A673 (cell line): Measurements from ENCODE around the gene AFF1. TPM values are rescaled to one million over a fixed set of nuclear protein-coding genes. Genes with fewer than 3 reads are reported as not detected.

Experiments
- BruUV-seq: library from RNA; stranded (reverse); fragments of 400-500 nt; replicated peaks from 2 replicates; lab custom pipeline; 2021; lab: Mats Ljungman, UMichigan
- CTCF ChIA-PET: fragments of 300-600 bp; sonication (Branson Sonifier 250); formaldehyde crosslinking; loops from one replicate; lab custom pipeline; 2022; ENCODE audit warnings: antibody characterized with exemption; lab: Charles Lee
- POLR2A ChIA-PET: fragments of 300-600 bp; sonication (Branson Sonifier 250); formaldehyde crosslinking; loops from one replicate; lab custom pipeline; 2022; ENCODE audit warnings: antibody characterized with exemption; ENCODE audit not compliant: low non-redundant PET; lab: Charles Lee
- DNase-seq: peaks from one replicate; pipeline ENCODE4 v3.0.0-alpha.2; 2015; ENCODE audit warnings: low spot score
- H3K27ac ChIP-seq: fragments of 200-600 bp; sonication (generic); 2 replicates; pipeline ENCODE4 v1.5.1; 2016; ENCODE audit warnings: mixed run types, low read depth, mild to moderate bottlenecking, mixed read lengths, antibody characterized with exemption, low read length; ENCODE audit not compliant: poor library complexity, severe bottlenecking
- H3K27me3 ChIP-seq: fragments of 200-600 bp; sonication (generic); replicated peaks from 2 replicates; pipeline ENCODE4 v1.6.1; 2017; ENCODE audit warnings: mixed run types, low read depth, mild to moderate bottlenecking, mixed read lengths, antibody characterized with exemption, low read length; ENCODE audit not compliant: insufficient read depth, poor library complexity
- H3K36me3 ChIP-seq: fragments of 200-600 bp; sonication (generic); 2 replicates; pipeline ENCODE4 v1.6.1; 2016; ENCODE audit warnings: mixed run types, mild to moderate bottlenecking, mixed read lengths, antibody characterized with exemption, low read length; ENCODE audit not compliant: insufficient read depth, poor library complexity, severe bottlenecking
- H3K4me1 ChIP-seq: fragments of 200-600 bp; sonication (generic); 2 replicates; pipeline ENCODE4 v1.6.1; 2017; ENCODE audit warnings: mixed run types, mild to moderate bottlenecking, mixed read lengths, antibody characterized with exemption, low read length; ENCODE audit not compliant: insufficient read depth, poor library complexity, severe bottlenecking
- H3K4me3 ChIP-seq: fragments of 200-600 bp; sonication (generic); 2 replicates; pipeline ENCODE4 v1.5.1; 2016; ENCODE audit warnings: low read depth, mixed run types, mild to moderate bottlenecking, mixed read lengths, low read length; ENCODE audit not compliant: poor library complexity, severe bottlenecking
- H3K9me3 ChIP-seq: fragments of 200-600 bp; sonication (generic); 2 replicates; pipeline ENCODE4 v1.6.1; 2016; ENCODE audit warnings: mixed run types, low read depth, mild to moderate bottlenecking, mixed read lengths, antibody characterized with exemption, low read length; ENCODE audit not compliant: poor library complexity, severe bottlenecking
- CTCF ChIP-seq: fragments of 300-800, 200-600 bp; sonication (generic); conservative IDR thresholded peaks from 2 replicates; pipeline ENCODE4 v1.5.1; 2017; ENCODE audit warnings: low read depth, mild to moderate bottlenecking, antibody characterized with exemption, low read length, moderate library complexity, mixed read lengths
- EZH2 ChIP-seq: fragments of 200-600 bp; sonication (generic); IDR thresholded peaks from 2 replicates; pipeline ENCODE4 v1.6.1; 2017; ENCODE audit warnings: borderline replicate concordance, low read depth, mild to moderate bottlenecking, mixed read lengths, antibody characterized with exemption, low read length; ENCODE audit not compliant: poor library complexity, severe bottlenecking
- intact Hi-C: fragments of 100-400 bp; cut with micrococcal nuclease; formaldehyde crosslinking; loops from one replicate; pipeline ENCODE4 v1.10.0; 2022; ENCODE audit not compliant: unreplicated experiment
- total RNA-seq: library from RNA; stranded (reverse); gene quantifications from 2 replicates; pipeline ENCODE4 v1.2.3, GENCODE V29; 2021

The AFF1 gene
- total RNA-seq, 1 experiment from 2014 or later, result 60.1 TPM

DNA sequence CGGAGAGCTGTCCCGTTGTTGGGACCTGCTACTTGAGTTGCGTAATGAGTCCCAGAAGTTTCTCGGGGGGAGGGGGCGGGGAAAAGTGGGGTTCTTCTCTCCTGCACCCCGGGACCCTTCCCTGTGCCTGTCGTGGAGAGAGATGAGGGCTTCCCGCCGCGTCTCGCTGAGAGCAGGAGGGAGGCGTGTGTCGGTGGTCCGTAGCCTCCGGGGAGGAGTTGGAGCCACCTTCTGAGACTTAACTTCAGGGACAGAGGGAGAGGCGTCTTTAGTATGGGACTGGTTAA is 698 bp downstream of the AFF1 start:
- no peaks in the 10 kb centered on the region for H3K36me3 ChIP-seq
- no peak for TF ChIP-seq EZH2
- TF ChIP-seq CTCF, result no peak
- peak overlapping the region; percentile 88 for H3K4me3 ChIP-seq
- peaks cover 9% of the 10 kb centered on the region for H3K4me1 ChIP-seq
- H3K27ac ChIP-seq, result peak overlapping the region; percentile 78
- POLR2A ChIA-PET, result interaction anchor here (0.7 kb wide), 1 partner anchor 1451 kb away, joined by 3 read pairs; no protein-coding TSS in a partner anchor
- intact Hi-C loops, result loop anchor here (5.0 kb wide), 1 partner anchor 72 kb away; no protein-coding TSS in a partner anchor
- no peaks in the 10 kb centered on the region for H3K9me3 ChIP-seq
- CTCF ChIA-PET, result interaction anchor here (1.4 kb wide), 1 partner anchor 13 kb away, joined by 3 read pairs; no protein-coding TSS in a partner anchor
- no peaks in the 10 kb centered on the region for H3K27me3 ChIP-seq
- no TSS peak for BruUV-seq
- no peak for DNase-seq

DNA sequence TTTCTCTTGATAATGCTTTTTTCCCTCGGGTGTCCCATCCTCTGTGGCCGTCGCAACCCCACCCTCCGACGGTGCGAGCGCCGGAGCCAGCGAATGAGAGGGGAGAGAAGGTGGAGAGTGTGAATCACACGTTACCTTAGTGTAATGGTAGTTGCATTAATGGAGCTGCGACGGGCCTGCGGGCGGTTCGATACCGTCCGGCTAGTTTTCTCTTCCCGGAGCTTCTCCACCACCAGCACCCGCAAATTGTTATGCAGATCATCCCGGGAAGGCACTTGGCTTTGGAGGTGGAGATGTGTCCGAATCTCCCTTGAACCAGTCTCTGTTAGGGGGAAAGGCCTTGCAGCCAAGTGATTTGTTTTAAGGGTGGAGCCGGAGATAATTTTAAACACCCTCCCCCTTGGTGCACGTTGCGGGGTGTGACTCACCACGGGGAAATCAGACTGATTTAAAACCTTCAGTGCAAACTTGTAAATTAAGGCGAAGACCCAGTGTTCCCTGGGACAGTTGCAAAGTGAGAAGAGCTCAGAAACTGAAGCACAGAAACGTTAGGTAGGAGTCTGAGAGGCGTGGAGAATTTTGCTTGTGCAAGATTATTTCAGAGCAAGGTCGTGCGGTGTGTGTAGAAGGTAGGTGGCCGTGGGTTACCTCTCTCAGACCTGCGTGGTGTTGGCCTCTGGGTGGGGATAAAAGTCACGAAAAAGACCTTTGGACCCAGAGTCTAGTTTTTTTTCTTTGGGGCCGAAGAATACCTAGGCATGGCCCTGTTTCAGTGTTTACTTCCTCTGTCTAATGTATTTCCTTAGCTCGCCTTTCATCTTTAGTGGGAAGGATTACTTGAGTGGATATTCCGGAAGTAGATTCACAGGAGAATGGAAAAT is 1.3 kb downstream of the AFF1 start:
- no peak for TF ChIP-seq EZH2
- no peak for TF ChIP-seq CTCF
- peaks cover 9% of the 10 kb centered on the region for H3K4me1 ChIP-seq
- H3K27me3 ChIP-seq, result no peaks in the 10 kb centered on the region
- ChIA-PET POLR2A (interaction anchor here (0.7 kb wide), 1 partner anchor 1451 kb away, joined by 3 read pairs; no protein-coding TSS in a partner anchor), CTCF (interaction anchor here (1.4 kb wide), 1 partner anchor 14 kb away, joined by 3 read pairs; no protein-coding TSS in a partner anchor)
- peak overlapping the region; percentile 78 for H3K27ac ChIP-seq
- peak overlapping the region; percentile 88 for H3K4me3 ChIP-seq
- BruUV-seq, result TSS peak; percentile 72
- intact Hi-C loops, result loop anchor here (5.0 kb wide), 1 partner anchor 71 kb away; no protein-coding TSS in a partner anchor
- H3K36me3 ChIP-seq, result no peaks in the 10 kb centered on the region
- no peaks in the 10 kb centered on the region for H3K9me3 ChIP-seq
- DNase-seq, result peak; percentile 75

GRCh38 chr4:86938771-86939520 is 4.1 kb downstream of the AFF1 start:
- TF ChIP-seq CTCF (no peak), EZH2 (no peak)
- no peak for DNase-seq
- Histone ChIP-seq H3K27ac (no peak overlapping the region), H3K9me3 (no peaks in the 10 kb centered on the region), H3K4me3 (no peak overlapping the region), H3K27me3 (no peaks in the 10 kb centered on the region), H3K4me1 (peaks cover 9% of the 10 kb centered on the region), H3K36me3 (no peaks in the 10 kb centered on the region)
- intact Hi-C loops, result loop anchor here (5.0 kb wide), 1 partner anchor 68 kb away; no protein-coding TSS in a partner anchor
- BruUV-seq, result no TSS peak
- CTCF ChIA-PET, result no interaction called here
- POLR2A ChIA-PET, result no interaction called here
